PFSK-1 (cell line): Measurements from ENCODE around the gene TTBK2.

ENCODE experiments used
- FOXP2 ChIP-seq: optimal IDR thresholded peaks from 2 replicates; pipeline ENCODE3; 2011; ENCODE audit warnings: borderline replicate concordance, control low read depth, inconsistent platforms; ENCODE audit not compliant: insufficient read depth; ENCODE audit errors: extremely low read length, extremely low read depth
- POLR2AphosphoS5 ChIP-seq: IDR thresholded peaks from 2 replicates; pipeline ENCODE4 v1.6.1; 2012; ENCODE audit warnings: low read depth, mild to moderate bottlenecking, control low read depth, low read length, moderate library complexity
- REST ChIP-seq, 2 experiments: IDR thresholded peaks; 2 replicates each; pipeline versions ENCODE4 v1.6.1 to v1.8.0; 2011 to 2012; ENCODE audit warnings: low read depth in 2 of 2, low read length in 2 of 2, control low read depth in 1 of 2, inconsistent platforms in 1 of 2, mild to moderate bottlenecking in 1 of 2, moderate library complexity in 1 of 2; ENCODE audit not compliant: insufficient read depth in 1 of 2
- SIN3A ChIP-seq: IDR thresholded peaks from 2 replicates; pipeline ENCODE4 v1.6.1; 2012; ENCODE audit warnings: mild to moderate bottlenecking, low read length, moderate library complexity, borderline replicate concordance; ENCODE audit not compliant: insufficient read depth
- TAF1 ChIP-seq: IDR thresholded peaks from 2 replicates; pipeline ENCODE4 v1.6.1; 2012; ENCODE audit warnings: low read length, control low read depth, borderline replicate concordance; ENCODE audit not compliant: insufficient read depth

Gene TTBK2

GRCh38 chr15:42775416-42775815, 145.2 kb downstream of the TTBK2 start:
- TF ChIP-seq TAF1 (no peak), REST (IDR thresholded peaks at IDR 0.05; ENCODE audit: insufficient read depth in 1 of 2, low read depth in 2 of 2, low read length in 2 of 2) (no peak), SIN3A (no peak)

- no peak for TF ChIP-seq FOXP2
- no peak for TF ChIP-seq REST (IDR thresholded peaks at IDR 0.05; ENCODE audit: insufficient read depth in 1 of 2, low read depth in 2 of 2, low read length in 2 of 2)
- no peak for TF ChIP-seq POLR2AphosphoS5
- TF ChIP-seq TAF1 = no peak
- TF ChIP-seq SIN3A = no peak
Measured at GRCh38 chr15:42772901-42773300, 147.7 kb downstream of the TTBK2 start.

- TF ChIP-seq REST (IDR thresholded peaks at IDR 0.05; ENCODE audit: insufficient read depth in 1 of 2, low read depth in 2 of 2, low read length in 2 of 2) (no peak), POLR2AphosphoS5 (no peak), SIN3A (no peak), FOXP2 (no peak), TAF1 (no peak)
Measured at GRCh38 chr15:42772144-42772543, 148.4 kb downstream of the TTBK2 start.

GRCh38 chr15:42760759-42761158, 159.8 kb downstream of the TTBK2 start:
- TF ChIP-seq FOXP2 = no peak
- no peak for TF ChIP-seq TAF1
- no peak for TF ChIP-seq POLR2AphosphoS5
- no peak for TF ChIP-seq REST (IDR thresholded peaks at IDR 0.05; ENCODE audit: insufficient read depth in 1 of 2, low read depth in 2 of 2, low read length in 2 of 2)

GRCh38 chr15:42759093-42759492, 161.5 kb downstream of the TTBK2 start:
- TF ChIP-seq FOXP2 (no peak), REST (IDR thresholded peaks at IDR 0.05; ENCODE audit: insufficient read depth in 1 of 2, low read depth in 2 of 2, low read length in 2 of 2) (no peak), POLR2AphosphoS5 (no peak), TAF1 (no peak), SIN3A (no peak)
